Activated CD4-positive, alpha-beta T cell treated with anti-CD3 and anti-CD28 coated beads for 36 hours (primary cell): ENCODE data around the gene KCP. TPM values are rescaled to one million over a fixed set of nuclear protein-coding genes. Genes with fewer than 3 reads are reported as not detected.

Experiments
- ATAC-seq: fragments of 200-7000 bp; cut with Tn5 transposase; one replicate; pipeline ENCODE4 v1.10.0; 2021; ENCODE audit warnings: mild to moderate bottlenecking, moderate library complexity
- CTCF ChIA-PET: fragments of 350-600 bp; sonication (Branson Sonifier 250); formaldehyde crosslinking; loops from one replicate; lab custom pipeline; 2021; ENCODE audit warnings: antibody characterized with exemption; lab: Charles Lee
- POLR2A ChIA-PET: fragments of 350-600 bp; sonication (Branson Sonifier 250); formaldehyde crosslinking; loops from one replicate; lab custom pipeline; 2021; ENCODE audit warnings: antibody characterized with exemption, inconsistent platforms; lab: Charles Lee
- DNase-seq: peaks from one replicate; pipeline ENCODE4 v3.0.0-alpha.2; 2020
- H3K27ac Mint-ChIP-seq: one replicate; pipeline ENCODE4 v1.8.0; 2021; ENCODE audit warnings: mixed read lengths
- H3K27me3 Mint-ChIP-seq: one replicate; pipeline ENCODE4 v1.8.0; 2021; ENCODE audit warnings: mixed read lengths
- H3K36me3 Mint-ChIP-seq: one replicate; pipeline ENCODE4 v1.8.0; 2021; ENCODE audit warnings: low read depth, mixed read lengths
- H3K4me1 Mint-ChIP-seq: one replicate; pipeline ENCODE4 v1.8.0; 2021; ENCODE audit warnings: mixed read lengths
- H3K4me3 Mint-ChIP-seq: one replicate; pipeline ENCODE4 v1.8.0; 2021; ENCODE audit warnings: mild to moderate bottlenecking, moderate library complexity, mixed read lengths
- H3K9me3 Mint-ChIP-seq: one replicate; pipeline ENCODE4 v1.8.0; 2021; ENCODE audit warnings: low read depth, mixed read lengths
- intact Hi-C, 2 experiments: fragments of 100-400 bp; cut with DNase I in 1 of 2; cut with micrococcal nuclease in 1 of 2; formaldehyde crosslinking; loops; one replicate each; pipeline versions ENCODE4 v1.14.2 to v1.15.1; 2022 to 2024; cut with DNase I, micrococcal nuclease
- total RNA-seq, 2 experiments: library from RNA; stranded (reverse); gene quantifications; one replicate each; pipeline ENCODE4 v1.2.3, GENCODE V29; 2021

Gene KCP
- total RNA-seq, 2 experiments from 2014 or later: not detected

DNA sequence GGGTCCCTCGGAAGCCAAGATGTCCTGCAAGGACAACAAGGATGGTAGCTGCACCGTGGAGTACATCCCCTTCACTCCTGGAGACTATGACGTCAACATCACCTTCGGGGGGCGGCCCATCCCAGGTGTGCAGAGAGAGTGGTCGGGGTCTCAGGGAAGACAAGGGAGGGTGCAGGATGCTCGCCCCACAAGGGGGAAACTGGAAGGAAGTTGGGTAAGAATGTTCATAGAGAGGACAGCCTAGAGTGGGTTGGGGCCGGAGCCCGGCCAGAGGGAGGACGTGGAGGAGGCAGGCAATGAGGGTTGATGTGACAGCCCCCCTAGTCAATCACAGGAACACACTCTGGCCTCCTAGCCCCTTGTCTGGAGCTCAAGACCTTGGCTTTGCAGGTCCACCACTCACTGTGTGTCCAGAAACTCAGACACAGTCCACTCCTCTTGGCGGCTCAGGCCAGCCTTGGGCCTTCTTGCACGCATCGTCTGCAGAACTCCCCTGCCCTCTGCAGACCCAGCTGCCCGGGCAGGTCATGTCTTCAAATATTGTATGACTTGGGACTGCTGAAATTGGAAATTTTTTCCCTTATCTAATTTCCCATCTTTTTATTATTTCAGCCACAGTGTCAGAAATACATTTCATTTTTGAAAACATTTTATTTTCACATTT is 63.6 kb downstream of the KCP start:
- H3K9me3 Mint-ChIP-seq: no peaks in the 10 kb centered on the region
- no peaks in the 10 kb centered on the region for H3K4me1 Mint-ChIP-seq
- H3K27ac Mint-ChIP-seq: no peak overlapping the region
- no peak overlapping the region for H3K4me3 Mint-ChIP-seq
- no peak for DNase-seq
- no peaks in the 10 kb centered on the region for H3K36me3 Mint-ChIP-seq
- ChIA-PET CTCF (interaction anchor here (0.6 to 1.1 kb wide), 2 partner anchors 11 to 282 kb away, joined by 3 read pairs; no protein-coding TSS in a partner anchor), POLR2A (no interaction called here)
- intact Hi-C loops: no loop called here
- no peaks in the 10 kb centered on the region for H3K27me3 Mint-ChIP-seq
- no peak for ATAC-seq

DNA sequence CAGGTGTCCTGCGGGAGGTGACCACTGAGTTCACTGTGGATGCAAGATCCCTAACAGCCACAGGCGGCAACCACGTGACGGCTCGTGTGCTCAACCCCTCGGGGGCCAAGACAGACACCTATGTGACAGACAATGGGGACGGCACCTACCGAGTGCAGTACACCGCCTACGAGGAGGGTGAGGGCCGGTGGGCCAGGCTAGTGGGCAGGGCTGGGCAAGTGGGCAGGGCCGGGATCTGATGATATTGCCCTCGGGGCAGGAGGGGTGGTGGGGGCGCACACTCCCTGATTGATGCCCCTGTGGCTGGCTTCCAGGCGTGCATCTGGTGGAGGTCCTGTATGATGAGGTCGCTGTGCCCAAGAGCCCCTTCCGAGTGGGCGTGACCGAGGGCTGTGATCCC is 64.5 kb downstream of the KCP start:
- ATAC-seq: no peak
- POLR2A ChIA-PET: no interaction called here
- H3K4me3 Mint-ChIP-seq: no peak overlapping the region

DNA sequence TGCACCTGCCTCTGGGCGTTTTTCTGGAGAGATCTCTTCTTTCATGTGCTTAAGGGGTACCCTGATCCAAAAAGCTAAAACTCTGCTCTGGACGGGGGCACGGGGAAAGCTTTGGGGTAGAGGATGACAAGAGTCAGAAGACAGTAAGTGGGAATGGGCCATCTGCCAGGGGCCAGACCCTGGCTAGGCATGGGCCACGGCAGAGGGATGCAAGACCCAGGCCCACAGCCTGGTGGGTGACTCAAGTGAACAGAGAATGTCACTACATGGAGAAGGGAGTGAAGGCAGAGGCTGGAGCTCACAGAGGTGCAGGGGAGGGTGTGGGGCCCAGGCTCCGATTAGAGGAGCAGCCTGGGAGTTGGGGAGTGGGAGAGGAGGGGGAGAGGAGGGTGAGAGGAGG is 65.0 kb downstream of the KCP start:
- H3K9me3 Mint-ChIP-seq: no peaks in the 10 kb centered on the region

More for the DNA sequence above, 64.5 kb downstream of the KCP start:
- CTCF ChIA-PET: interaction anchor here (0.6 to 1.1 kb wide), 2 partner anchors 38 to 224 kb away, joined by 4 to 5 read pairs; no protein-coding TSS in a partner anchor
- intact Hi-C loops: no loop called here
- Mint-ChIP-seq H3K36me3 (no peaks in the 10 kb centered on the region), H3K9me3 (no peaks in the 10 kb centered on the region), H3K27ac (no peak overlapping the region), H3K27me3 (no peaks in the 10 kb centered on the region), H3K4me1 (no peaks in the 10 kb centered on the region)
- DNase-seq: no peak

DNA sequence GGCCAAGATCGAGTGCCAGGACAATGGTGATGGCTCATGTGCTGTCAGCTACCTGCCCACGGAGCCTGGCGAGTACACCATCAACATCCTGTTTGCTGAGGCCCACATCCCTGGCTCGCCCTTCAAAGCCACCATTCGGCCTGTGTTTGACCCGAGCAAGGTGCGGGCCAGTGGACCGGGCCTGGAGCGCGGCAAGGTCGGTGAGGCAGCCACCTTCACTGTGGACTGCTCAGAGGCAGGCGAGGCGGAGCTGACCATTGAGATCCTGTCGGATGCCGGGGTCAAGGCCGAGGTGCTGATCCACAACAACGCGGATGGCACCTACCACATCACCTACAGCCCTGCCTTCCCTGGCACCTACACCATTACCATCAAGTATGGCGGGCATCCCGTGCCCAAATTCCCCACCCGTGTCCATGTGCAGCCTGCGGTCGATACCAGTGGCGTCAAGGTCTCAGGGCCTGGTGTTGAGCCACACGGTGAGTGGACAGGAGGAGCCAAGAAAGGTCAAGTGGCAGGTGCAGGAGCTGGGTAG is 65.7 kb downstream of the KCP start:
- no peak overlapping the region for H3K4me3 Mint-ChIP-seq
- ChIA-PET CTCF (interaction anchor here (1.1 kb wide), 1 partner anchor 39 kb away, joined by 5 read pairs; no protein-coding TSS in a partner anchor), POLR2A (no interaction called here)
- no peaks in the 10 kb centered on the region for H3K27me3 Mint-ChIP-seq
- H3K4me1 Mint-ChIP-seq: no peaks in the 10 kb centered on the region
- H3K36me3 Mint-ChIP-seq: no peaks in the 10 kb centered on the region
- DNase-seq (no peak), ATAC-seq (no peak)
- intact Hi-C loops: no loop called here
- no peak overlapping the region for H3K27ac Mint-ChIP-seq
- H3K9me3 Mint-ChIP-seq: no peaks in the 10 kb centered on the region

More for the DNA sequence above, 65.0 kb downstream of the KCP start:
- Mint-ChIP-seq H3K4me3 (no peak overlapping the region), H3K27ac (no peak overlapping the region), H3K4me1 (no peaks in the 10 kb centered on the region), H3K36me3 (no peaks in the 10 kb centered on the region), H3K27me3 (no peaks in the 10 kb centered on the region)
- CTCF ChIA-PET: interaction anchor here (1.1 kb wide), 1 partner anchor 39 kb away, joined by 5 read pairs; no protein-coding TSS in a partner anchor
- POLR2A ChIA-PET: no interaction called here
- DNase-seq: no peak
- intact Hi-C loops: no loop called here
- no peak for ATAC-seq

DNA sequence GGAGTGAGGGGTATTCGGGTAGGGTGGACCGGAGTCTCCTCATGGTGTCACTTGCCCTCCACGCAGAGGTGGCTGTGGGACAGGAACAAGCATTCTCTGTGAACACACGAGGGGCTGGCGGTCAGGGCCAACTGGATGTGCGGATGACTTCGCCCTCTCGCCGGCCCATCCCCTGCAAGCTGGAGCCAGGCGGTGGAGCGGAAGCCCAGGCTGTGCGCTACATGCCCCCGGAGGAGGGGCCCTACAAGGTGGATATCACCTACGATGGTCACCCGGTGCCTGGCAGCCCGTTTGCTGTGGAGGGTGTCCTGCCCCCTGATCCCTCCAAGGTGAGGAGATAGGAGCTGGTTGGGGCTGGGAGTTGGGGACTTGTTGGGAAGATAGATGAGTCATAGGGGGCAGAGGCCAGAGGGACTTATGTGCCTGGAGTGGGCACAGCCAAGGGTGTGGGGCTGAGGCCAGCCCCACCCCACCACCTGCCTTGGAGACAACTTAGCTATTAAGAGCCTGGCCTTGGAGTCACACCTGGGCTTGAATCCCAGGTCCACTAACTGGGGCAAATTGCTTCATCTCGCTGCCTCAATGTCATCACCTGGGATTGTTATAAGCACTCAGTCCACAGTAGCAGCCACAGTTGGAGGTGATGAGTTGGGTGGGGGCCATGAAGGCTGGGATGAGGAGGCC is 66.4 kb downstream of the KCP start:
- CTCF ChIA-PET: no interaction called here
- no peak overlapping the region for H3K4me3 Mint-ChIP-seq
- POLR2A ChIA-PET: no interaction called here
- DNase-seq (no peak), ATAC-seq (no peak)
- H3K9me3 Mint-ChIP-seq: no peaks in the 10 kb centered on the region
- H3K36me3 Mint-ChIP-seq: no peaks in the 10 kb centered on the region
- intact Hi-C loops: no loop called here
- H3K4me1 Mint-ChIP-seq: no peaks in the 10 kb centered on the region
- no peak overlapping the region for H3K27ac Mint-ChIP-seq
- no peaks in the 10 kb centered on the region for H3K27me3 Mint-ChIP-seq

DNA sequence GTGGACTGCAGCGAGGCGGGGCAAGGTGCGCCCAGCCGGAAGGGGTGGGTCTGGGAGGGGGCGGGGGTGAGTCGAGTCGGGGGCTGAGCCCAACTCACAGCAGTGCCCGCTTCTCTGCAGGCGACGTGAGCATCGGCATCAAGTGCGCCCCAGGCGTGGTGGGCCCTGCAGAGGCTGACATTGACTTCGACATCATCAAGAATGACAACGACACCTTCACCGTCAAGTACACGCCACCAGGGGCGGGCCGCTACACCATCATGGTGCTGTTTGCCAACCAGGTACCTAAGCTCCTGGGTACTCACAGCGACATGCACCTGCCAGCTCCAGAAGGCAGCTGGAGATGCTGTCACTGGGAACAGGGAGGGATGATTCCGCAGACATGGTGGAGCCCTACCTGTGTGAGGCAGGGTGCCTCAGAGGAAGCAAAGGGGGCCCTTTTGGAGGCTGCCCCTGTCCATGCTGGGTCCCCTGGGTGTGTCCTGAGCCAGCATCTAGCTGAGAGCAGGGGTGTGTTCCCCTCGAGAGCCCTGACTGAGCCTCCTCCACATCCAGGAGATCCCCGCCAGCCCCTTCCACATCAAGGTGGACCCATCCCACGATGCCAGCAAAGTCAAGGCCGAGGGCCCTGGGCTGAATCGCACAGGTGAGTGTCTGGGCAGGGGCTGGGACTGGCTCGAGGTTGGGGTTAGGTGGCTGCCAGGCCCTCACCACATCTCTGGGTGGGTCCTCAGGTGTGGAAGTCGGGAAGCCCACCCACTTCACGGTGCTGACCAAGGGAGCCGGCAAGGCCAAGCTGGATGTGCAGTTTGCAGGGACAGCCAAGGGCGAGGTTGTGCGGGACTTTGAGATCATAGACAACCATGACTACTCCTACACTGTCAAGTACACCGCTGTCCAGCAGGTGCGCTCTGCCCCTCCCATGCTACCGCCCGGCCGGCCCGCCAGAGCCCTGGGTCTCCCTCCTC is 67.6 kb downstream of the KCP start:
- H3K4me1 Mint-ChIP-seq: no peaks in the 10 kb centered on the region
- no peak for ATAC-seq
- no peak overlapping the region for H3K27ac Mint-ChIP-seq
- intact Hi-C loops: loop anchor here in 1 of 2 experiments (1.0 kb wide), 2 partner anchors 40 to 248 kb away; no protein-coding TSS in a partner anchor
- H3K27me3 Mint-ChIP-seq: no peaks in the 10 kb centered on the region
- ChIA-PET CTCF (interaction anchor here (1.4 to 2.0 kb wide), 3 partner anchors 10 to 40 kb away, joined by 6 to 10 read pairs (median 10); partner anchors contain the start of gene ATP6V1F), POLR2A (no interaction called here)
- no peak for DNase-seq
- H3K36me3 Mint-ChIP-seq: no peaks in the 10 kb centered on the region
- H3K4me3 Mint-ChIP-seq: no peak overlapping the region
- H3K9me3 Mint-ChIP-seq: no peaks in the 10 kb centered on the region

DNA sequence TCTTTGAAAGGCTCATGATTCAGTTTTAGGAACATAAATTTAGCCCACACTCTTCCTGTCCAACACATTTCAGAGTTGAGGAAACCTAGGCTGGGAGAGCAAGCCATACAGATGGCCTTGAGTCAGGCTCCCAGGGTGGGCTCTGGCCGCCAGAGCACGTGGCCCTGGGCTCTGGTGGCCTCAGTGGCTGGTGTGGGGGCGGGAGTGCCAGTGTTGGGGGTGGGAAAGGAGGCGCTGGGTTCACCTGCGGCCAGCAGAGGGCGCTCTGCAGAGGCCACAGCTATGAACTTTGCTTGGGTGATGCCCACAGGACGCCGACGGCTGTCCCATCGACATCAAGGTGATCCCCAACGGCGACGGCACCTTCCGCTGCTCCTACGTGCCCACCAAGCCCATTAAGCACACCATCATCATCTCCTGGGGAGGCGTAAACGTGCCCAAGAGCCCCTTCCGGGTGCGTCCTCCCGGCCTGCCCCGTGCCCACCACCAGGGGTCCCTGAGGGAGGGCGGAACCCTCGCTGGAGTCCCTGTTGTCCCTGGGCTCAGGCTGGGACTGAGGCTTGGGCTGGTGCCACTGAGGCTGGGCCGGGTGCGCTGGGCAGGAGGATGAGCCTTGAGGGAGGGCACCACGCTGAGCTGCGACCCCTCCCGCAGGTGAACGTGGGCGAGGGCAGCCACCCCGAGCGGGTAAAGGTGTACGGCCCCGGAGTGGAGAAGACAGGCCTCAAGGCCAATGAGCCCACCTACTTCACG is 68.4 kb downstream of the KCP start:
- DNase-seq: peak; percentile 80
- ChIA-PET CTCF (interaction anchor here (1.0 to 2.0 kb wide), 4 partner anchors 9 to 249 kb away, joined by 3 to 10 read pairs (median 8); partner anchors contain the start of gene ATP6V1F), POLR2A (no interaction called here)
- intact Hi-C loops: loop anchor here in 1 of 2 experiments (1.0 kb wide), 2 partner anchors 41 to 249 kb away; no protein-coding TSS in a partner anchor
- H3K27me3 Mint-ChIP-seq: no peaks in the 10 kb centered on the region
- H3K36me3 Mint-ChIP-seq: no peaks in the 10 kb centered on the region
- H3K4me1 Mint-ChIP-seq: no peaks in the 10 kb centered on the region
- H3K27ac Mint-ChIP-seq: no peak overlapping the region
- H3K4me3 Mint-ChIP-seq: no peak overlapping the region
- H3K9me3 Mint-ChIP-seq: no peaks in the 10 kb centered on the region
- ATAC-seq: peak; percentile 79

GRCh38 chr7:128841171-128841690 is 69.3 kb downstream of the KCP start:
- Mint-ChIP-seq H3K4me1 (no peaks in the 10 kb centered on the region), H3K27me3 (no peaks in the 10 kb centered on the region), H3K27ac (no peak overlapping the region), H3K9me3 (no peaks in the 10 kb centered on the region), H3K36me3 (no peaks in the 10 kb centered on the region), H3K4me3 (no peak overlapping the region)
- ChIA-PET CTCF (interaction anchor here (0.9 to 2.0 kb wide), 3 partner anchors 42 to 250 kb away, joined by 3 to 10 read pairs (median 3); no protein-coding TSS in a partner anchor), POLR2A (no interaction called here)
- intact Hi-C loops: no loop called here
- no peak for ATAC-seq
- DNase-seq: no peak

DNA sequence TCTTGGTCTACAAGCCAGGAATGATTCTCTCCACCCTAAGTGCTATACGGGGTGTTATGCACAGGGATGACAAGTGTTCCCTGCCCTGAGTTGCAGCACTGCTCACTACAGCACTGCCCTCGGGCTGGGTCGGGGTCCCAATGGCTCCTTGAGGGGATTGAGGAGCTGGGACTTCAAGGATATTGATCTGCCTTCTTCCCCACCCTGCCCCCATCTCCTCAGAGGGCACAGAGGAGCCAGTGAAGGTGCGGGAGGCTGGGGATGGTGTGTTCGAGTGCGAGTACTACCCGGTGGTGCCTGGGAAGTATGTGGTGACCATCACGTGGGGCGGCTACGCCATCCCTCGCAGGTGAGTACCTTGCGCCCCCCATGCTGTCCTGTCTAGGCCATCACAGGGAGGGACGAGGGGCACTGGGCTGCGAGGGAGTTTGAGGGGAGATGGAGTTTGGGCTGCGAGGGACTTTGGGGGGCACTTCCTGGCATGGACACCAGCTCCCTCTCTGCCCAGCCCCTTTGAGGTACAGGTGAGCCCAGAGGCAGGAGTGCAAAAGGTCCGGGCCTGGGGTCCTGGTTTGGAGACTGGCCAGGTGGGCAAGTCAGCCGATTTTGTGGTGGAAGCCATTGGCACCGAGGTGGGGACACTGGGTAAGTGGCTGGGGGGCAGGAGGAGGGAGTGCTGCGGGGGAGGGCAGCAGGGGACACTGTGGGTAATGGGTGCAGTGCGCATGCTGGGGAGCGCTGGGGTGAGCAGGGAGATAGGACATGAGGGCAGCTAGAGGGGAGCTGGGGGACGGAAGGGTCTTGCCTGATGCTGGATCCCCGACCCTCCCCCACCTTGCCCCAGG is 70.0 kb downstream of the KCP start:
- DNase-seq: no peak
- H3K9me3 Mint-ChIP-seq: no peaks in the 10 kb centered on the region
- no peak for ATAC-seq
- intact Hi-C loops: no loop called here
- H3K27ac Mint-ChIP-seq: no peak overlapping the region
- no peak overlapping the region for H3K4me3 Mint-ChIP-seq
- CTCF ChIA-PET: interaction anchor here (0.7 to 2.0 kb wide), 4 partner anchors 43 to 254 kb away, joined by 3 to 10 read pairs (median 4); no protein-coding TSS in a partner anchor
- H3K27me3 Mint-ChIP-seq: no peaks in the 10 kb centered on the region
- no peaks in the 10 kb centered on the region for H3K36me3 Mint-ChIP-seq
- POLR2A ChIA-PET: no interaction called here
- H3K4me1 Mint-ChIP-seq: no peaks in the 10 kb centered on the region
